Colon (tissue), 2 donors: ENCODE data around the gene TMPO.
"Not testable (repeated sequence)": the region's sequence is repeated elsewhere in the genome, so short reads cannot be mapped to it uniquely, and the experiment has no call there.

Experiments used
- FAIRE-seq: peaks from 2 replicates; lab custom pipeline; 2012; peaks lifted over from hg19 to GRCh38; lab: Jason Lieb, UNC
- donor health status: control.
- donor health status: control.

Gene TMPO

GRCh38 chr12:98513379-98514322 lies 1.7 kb upstream of the TMPO start:
- FAIRE-seq, result no peak

GRCh38 chr12:98514982-98515286 lies 456 bp upstream of the TMPO start:
- FAIRE-seq, result no peak

- no peak for FAIRE-seq
Observed at GRCh38 chr12:98516111-98516873, 902 bp downstream of the TMPO start.

GRCh38 chr12:98519257-98519907 lies 4.0 kb downstream of the TMPO start:
- FAIRE-seq, result no peak

- no peak for FAIRE-seq
Observed at GRCh38 chr12:98530068-98530467, 14.7 kb downstream of the TMPO start.

GRCh38 chr12:98532687-98533304 lies 17.4 kb downstream of the TMPO start:
- no peak for FAIRE-seq

GRCh38 chr12:98533723-98534251 lies 18.4 kb downstream of the TMPO start:
- FAIRE-seq, result no peak

- no peak for FAIRE-seq
Observed at GRCh38 chr12:98538031-98538430, 22.6 kb downstream of the TMPO start.

GRCh38 chr12:98543701-98544100 lies 28.3 kb downstream of the TMPO start:
- no peak for FAIRE-seq

GRCh38 chr12:98544751-98545150 lies 29.4 kb downstream of the TMPO start:
- no peak for FAIRE-seq

- FAIRE-seq, result no peak
Observed at GRCh38 chr12:98549371-98550110, 34.2 kb downstream of the TMPO start.

- FAIRE-seq, result no peak
Observed at GRCh38 chr12:98551787-98552186, 36.4 kb downstream of the TMPO start.

- FAIRE-seq, result not testable (repeated sequence)
Observed at GRCh38 chr12:98558097-98558496, 42.7 kb downstream of the TMPO start.

GRCh38 chr12:98559666-98560065 lies 44.3 kb downstream of the TMPO start:
- FAIRE-seq, result no peak

- no peak for FAIRE-seq
Observed at GRCh38 chr12:98561846-98562245, 46.5 kb downstream of the TMPO start.

GRCh38 chr12:98572010-98572409 lies 56.6 kb downstream of the TMPO start:
- no peak for FAIRE-seq

GRCh38 chr12:98574110-98574509 lies 58.7 kb downstream of the TMPO start:
- FAIRE-seq, result no peak

- FAIRE-seq, result no peak
Observed at GRCh38 chr12:98575013-98575412, 59.6 kb downstream of the TMPO start.

- FAIRE-seq, result not testable (repeated sequence)
Observed at GRCh38 chr12:98576795-98577194, 61.4 kb downstream of the TMPO start.

- no peak for FAIRE-seq
Observed at GRCh38 chr12:98578392-98578791, 63.0 kb downstream of the TMPO start.

GRCh38 chr12:98578821-98579220 lies 63.4 kb downstream of the TMPO start:
- FAIRE-seq, result no peak
